Thyroid gland (tissue), 4 donors: ENCODE results near the gene PIK3R6. TPM values are rescaled to one million over a fixed set of nuclear protein-coding genes. Genes with fewer than 3 reads are reported as not detected.

Experiments used
- DNase-seq, 2 donors: peaks; one replicate each; pipeline ENCODE4 v3.0.0-alpha.2; 2019
- H3K27ac ChIP-seq, 3 donors: fragments of 200-600 bp; sonication (generic); 1 replicate in 2 of 3; 2 replicates in 1 of 3; pipeline ENCODE4 v1.5.1; 2016 to 2019; ENCODE audit warnings: mild to moderate bottlenecking in 1 of 3, moderate library complexity in 1 of 3
- H3K27me3 ChIP-seq: fragments of 200-600 bp; sonication (generic); one replicate; pipeline ENCODE4 v1.5.1; 2019
- H3K36me3 ChIP-seq, 2 donors: fragments of 200-600 bp; sonication (generic); one replicate each; pipeline ENCODE4 v1.5.1; 2016 to 2019
- H3K4me1 ChIP-seq, 2 donors: fragments of 200-600 bp; sonication (generic); one replicate each; pipeline ENCODE4 v1.5.1; 2017 to 2019
- H3K4me3 ChIP-seq, 3 donors: fragments of 200-600 bp; sonication (generic); replicated peaks in 1 of 3; 1 replicate in 2 of 3; 2 replicates in 1 of 3; pipeline ENCODE4 v1.5.1; 2016; ENCODE audit warnings: mild to moderate bottlenecking in 1 of 3
- H3K9me3 ChIP-seq: fragments of 200-600 bp; sonication (generic); one replicate; pipeline ENCODE4 v1.5.1; 2017
- CTCF ChIP-seq, 6 experiments: fragments of 200-600 bp in 3 of 6; fragments of 450-650 bp in 3 of 6; sonication (generic) in 3 of 6; IDR thresholded peaks; one replicate each; pipeline ENCODE4 v1.5.1; 2016 to 2019; ENCODE audit warnings: antibody characterized with exemption in 6 of 6, mild to moderate bottlenecking in 2 of 6, inconsistent platforms in 1 of 6, moderate library complexity in 1 of 6
- POLR2A ChIP-seq, 2 donors: fragments of 450-650 bp; IDR thresholded peaks; one replicate each; pipeline ENCODE4 v1.6.1; 2017; ENCODE audit warnings: antibody characterized with exemption in 2 of 2, mild to moderate bottlenecking in 2 of 2, moderate library complexity in 1 of 2
- WGBS, 2 donors: methylation state at CpG; one replicate each; pipeline ENCODE4 v1.1.5; 2017; 5-methylcytosine and 5-hydroxymethylcytosine counted together
- intact Hi-C: fragments of 100-400 bp; cut with DNase I; formaldehyde crosslinking; loops from one replicate; pipeline ENCODE4 v1.15.1; 2023
- total RNA-seq, 4 donors: library from RNA; depleted of rRNA; stranded (reverse); fragments of >200 nt; gene quantifications; one replicate each; pipeline ENCODE4 v1.2.3, GENCODE V29; 2016

PIK3R6 gene
- total RNA-seq, 4 donors from 2014 or later, result 0.22 TPM; not detected in 3

- Histone ChIP-seq H3K4me1 (no peaks in the 10 kb centered on the region), H3K27ac (no peak overlapping the region), H3K27me3 (no peaks in the 10 kb centered on the region), H3K4me3 (no peak overlapping the region), H3K36me3 (no peaks in the 10 kb centered on the region), H3K9me3 (no peaks in the 10 kb centered on the region)
- 90 to 93% methylated on average over 7 of the region's 7 CpGs for WGBS, 2 donors
- no peak for TF ChIP-seq CTCF (IDR thresholded peaks at IDR 0.05)
- no peak for TF ChIP-seq POLR2A (IDR thresholded peaks at IDR 0.05)
- intact Hi-C loops, result no loop called here
- no peak for DNase-seq
These were observed 4.7 kb upstream of the PIK3R6 start for GRCh38 chr17:8872036-8872704.

GRCh38 chr17:8871081-8871581 is 3.7 kb upstream of the PIK3R6 start:
- no peak overlapping the region for H3K4me3 ChIP-seq
- TF ChIP-seq POLR2A (IDR thresholded peaks at IDR 0.05) (no peak), CTCF (IDR thresholded peaks at IDR 0.05) (no peak)
- intact Hi-C loops, result no loop called here
- H3K27ac ChIP-seq, result no peak overlapping the region
- 86 to 87% methylated on average over 13 of the region's 13 CpGs for WGBS, 2 donors
- DNase-seq, result no peak
- H3K36me3 ChIP-seq, result no peaks in the 10 kb centered on the region
- no peaks in the 10 kb centered on the region for H3K27me3 ChIP-seq
- no peaks in the 10 kb centered on the region for H3K9me3 ChIP-seq
- H3K4me1 ChIP-seq, result no peaks in the 10 kb centered on the region

- Histone ChIP-seq H3K9me3 (no peaks in the 10 kb centered on the region), H3K27ac (no peak overlapping the region), H3K4me3 (no peak overlapping the region), H3K36me3 (no peaks in the 10 kb centered on the region), H3K27me3 (no peaks in the 10 kb centered on the region), H3K4me1 (no peaks in the 10 kb centered on the region)
- TF ChIP-seq POLR2A (IDR thresholded peaks at IDR 0.05) (no peak), CTCF (IDR thresholded peaks at IDR 0.05) (no peak)
- 86% methylated on average over 13 of the region's 13 CpGs for WGBS, 2 donors
- no peak for DNase-seq
- intact Hi-C loops, result no loop called here
These were observed 3.0 kb upstream of the PIK3R6 start for GRCh38 chr17:8870406-8871040.

GRCh38 chr17:8869114-8869815 is 1.8 kb upstream of the PIK3R6 start:
- TF ChIP-seq CTCF (IDR thresholded peaks at IDR 0.05), result no peak
- TF ChIP-seq POLR2A (IDR thresholded peaks at IDR 0.05), result no peak
- Histone ChIP-seq H3K27ac (no peak overlapping the region), H3K27me3 (no peaks in the 10 kb centered on the region), H3K4me1 (no peaks in the 10 kb centered on the region), H3K4me3 (no peak overlapping the region), H3K36me3 (no peaks in the 10 kb centered on the region), H3K9me3 (no peaks in the 10 kb centered on the region)
- intact Hi-C loops, result no loop called here
- DNase-seq, result no peak
- 68 to 81% methylated on average over 11 of the region's 11 CpGs for WGBS, 2 donors

- no peak for DNase-seq
- TF ChIP-seq CTCF (IDR thresholded peaks at IDR 0.05), result no peak
- no peak for TF ChIP-seq POLR2A (IDR thresholded peaks at IDR 0.05)
- H3K9me3 ChIP-seq, result no peaks in the 10 kb centered on the region
- 82 to 87% methylated on average over 4 of the region's 4 CpGs for WGBS, 2 donors
- H3K27ac ChIP-seq, result no peak overlapping the region
- no peaks in the 10 kb centered on the region for H3K36me3 ChIP-seq
- H3K4me3 ChIP-seq, result no peak overlapping the region
- intact Hi-C loops, result no loop called here
- H3K4me1 ChIP-seq, result no peaks in the 10 kb centered on the region
- H3K27me3 ChIP-seq, result no peaks in the 10 kb centered on the region
These were observed 1.1 kb upstream of the PIK3R6 start for GRCh38 chr17:8868529-8868951.
